Bone marrow (tissue), 2 donors: Measurements from ENCODE around the gene PRRG1.
"Not testable (repeated sequence)": the region's sequence is repeated elsewhere in the genome, so short reads cannot be mapped to it uniquely, and the experiment has no call there.

ENCODE experiments used
- DNase-seq, 2 donors: peaks; one replicate each; lab custom pipeline; 2025; lab: John Stamatoyannopoulos, UW

Gene PRRG1

GRCh38 chrX:37378830-37379229 lies 29.7 kb downstream of the PRRG1 start:
- DNase-seq = no peak

GRCh38 chrX:37380256-37380655 lies 31.1 kb downstream of the PRRG1 start:
- DNase-seq = no peak

GRCh38 chrX:37380924-37381323 lies 31.8 kb downstream of the PRRG1 start:
- DNase-seq = no peak

- DNase-seq = no peak
Observed at GRCh38 chrX:37383313-37383712, 34.1 kb downstream of the PRRG1 start.

GRCh38 chrX:37388413-37388812 lies 39.2 kb downstream of the PRRG1 start:
- no peak for DNase-seq

GRCh38 chrX:37405956-37406355 lies 56.8 kb downstream of the PRRG1 start:
- no peak for DNase-seq

GRCh38 chrX:37407736-37408135 lies 58.6 kb downstream of the PRRG1 start:
- DNase-seq = no peak

GRCh38 chrX:37409278-37409677 lies 60.1 kb downstream of the PRRG1 start:
- no peak for DNase-seq

- no peak for DNase-seq
Observed at GRCh38 chrX:37420185-37420584, 71.0 kb downstream of the PRRG1 start.

- DNase-seq = no peak
Observed at GRCh38 chrX:37420756-37421155, 71.6 kb downstream of the PRRG1 start.

- no peak for DNase-seq
Observed at GRCh38 chrX:37424000-37424429, 74.9 kb downstream of the PRRG1 start.

GRCh38 chrX:37425370-37425769 lies 76.2 kb downstream of the PRRG1 start:
- no peak for DNase-seq

- not testable (repeated sequence) for DNase-seq
Observed at GRCh38 chrX:37428962-37429361, 79.8 kb downstream of the PRRG1 start.

- no peak for DNase-seq
Observed at GRCh38 chrX:37434362-37434761, 85.2 kb downstream of the PRRG1 start.

GRCh38 chrX:37437160-37437559 lies 88.0 kb downstream of the PRRG1 start:
- DNase-seq = no peak

GRCh38 chrX:37441377-37441776 lies 92.2 kb downstream of the PRRG1 start:
- DNase-seq = no peak

- DNase-seq = no peak
Observed at GRCh38 chrX:37445182-37445581, 96.0 kb downstream of the PRRG1 start.

GRCh38 chrX:37453821-37454220 lies 104.7 kb downstream of the PRRG1 start:
- DNase-seq = no peak

- DNase-seq = no peak
Observed at GRCh38 chrX:37454537-37455285, 105.5 kb downstream of the PRRG1 start.

GRCh38 chrX:37455381-37455780 lies 106.2 kb downstream of the PRRG1 start:
- DNase-seq = no peak

- not testable (repeated sequence) for DNase-seq
Observed at GRCh38 chrX:37460285-37460684, 111.1 kb downstream of the PRRG1 start.

GRCh38 chrX:37462346-37462745 lies 113.2 kb downstream of the PRRG1 start:
- DNase-seq = no peak

GRCh38 chrX:37468124-37468739 lies 119.1 kb downstream of the PRRG1 start:
- no peak for DNase-seq

- DNase-seq = no peak
Observed at GRCh38 chrX:37470711-37471110, 121.5 kb downstream of the PRRG1 start.
